Heart left ventricle (tissue), 16 donors: ENCODE data around the gene XYLT1. TPM values are rescaled to one million over a fixed set of nuclear protein-coding genes. Genes with fewer than 3 reads are reported as not detected.

Source experiments
- ATAC-seq, 4 donors: fragments of 200-7000 bp; cut with Tn5 transposase; one replicate each; pipeline ENCODE4 v1.9.1; 2020 to 2022; ENCODE audit warnings: moderate library complexity in 4 of 4, mild to moderate bottlenecking in 3 of 4, moderate number of reproducible peaks in 1 of 4
- DNase-seq, 5 donors: peaks; one replicate each; pipeline ENCODE4 v3.0.0-alpha.2; 2020
- H3K27ac ChIP-seq, 12 donors: fragments of 200-600 bp; sonication (generic) in 4 of 12; one replicate each; pipeline versions ENCODE4 v1.5.0 to v1.8.0; 2016 to 2022; ENCODE audit warnings: mild to moderate bottlenecking in 2 of 12
- H3K27me3 ChIP-seq, 9 donors: fragments of 200-600 bp; sonication (generic) in 2 of 9; one replicate each; pipeline versions ENCODE4 v1.5.1 to v1.8.0; 2016 to 2022; ENCODE audit warnings: mild to moderate bottlenecking in 3 of 9
- H3K36me3 ChIP-seq, 9 donors: fragments of 200-600 bp; sonication (generic) in 2 of 9; one replicate each; pipeline versions ENCODE4 v1.5.0 to v1.8.0; 2018 to 2022; ENCODE audit warnings: mild to moderate bottlenecking in 2 of 9
- H3K4me1 ChIP-seq, 12 donors: fragments of 200-600 bp; sonication (generic) in 4 of 12; one replicate each; pipeline versions ENCODE4 v1.5.0 to v1.8.0; 2016 to 2022; ENCODE audit warnings: mild to moderate bottlenecking in 3 of 12
- H3K4me3 ChIP-seq, 12 donors: fragments of 200-600 bp; sonication (generic) in 4 of 12; one replicate each; pipeline versions ENCODE4 v1.5.0 to v1.8.0; 2017 to 2022; ENCODE audit warnings: mild to moderate bottlenecking in 9 of 12, moderate library complexity in 4 of 12
- H3K9me3 ChIP-seq, 12 donors: fragments of 200-600 bp; sonication (generic) in 4 of 12; one replicate each; pipeline versions ENCODE4 v1.5.0 to v1.8.0; 2016 to 2022; ENCODE audit warnings: mild to moderate bottlenecking in 1 of 12
- POLR2A ChIP-seq, 2 donors: fragments of 450-650 bp; IDR thresholded peaks; one replicate each; pipeline ENCODE4 v1.6.1; 2017; ENCODE audit warnings: antibody characterized with exemption in 2 of 2, mild to moderate bottlenecking in 2 of 2, moderate library complexity in 2 of 2
- WGBS, 4 donors: extraction: QIAGEN DNeasy Blood & Tissue Kit in 2 of 4; methylation state at CpG; one replicate each; pipeline versions ENCODE4 v1.1.5 to v1.1.7; 2013 to 2018; 5-methylcytosine and 5-hydroxymethylcytosine counted together
- intact Hi-C, 10 donors: fragments of 100-400 bp; cut with DNase I; formaldehyde crosslinking; loops; one replicate each; pipeline versions ENCODE4 v1.11.1 to v1.14.2; 2022
- polyA plus RNA-seq, 2 donors: library from polyadenylated mRNA; stranded (reverse); fragments of 200-250 nt; gene quantifications; one replicate each; pipeline ENCODE4 v1.2.3, GENCODE V29; 2013
- total RNA-seq, 9 donors: library from RNA; depleted of rRNA in 2 of 9; stranded (reverse); fragments of >200 nt in 2 of 9; fragmentation: NEBNext Ultra II Directional in 3 of 9; extraction: Animal tissue kit (Norgen Biotek cat#: 25700) in 3 of 9; gene quantifications; one replicate each; pipeline versions ENCODE4 v1.1.0 to v1.2.4, GENCODE V29; 2016 to 2023
- TF ChIP-seq, protein P1 (sequence below), 12 donors: fragments of 200-600 bp; sonication (generic) in 4 of 12; IDR thresholded peaks; one replicate each; pipeline versions ENCODE4 v1.5.0 to v1.8.0; 2018 to 2022; ENCODE audit warnings: antibody characterized with exemption in 12 of 12, mild to moderate bottlenecking in 5 of 12
- donor health status: ischemic (EF 13 %, LVEDD 7.1; RV severe dilation, severe dysfunction).
- donor health status: healthy with polysubstance abuse.
- donor health status: DM: no; HTN: yes; CAD: no.
- donor health status: DM: no; HTN: no; CAD: no.
- donor health status: ischemic (EF 25% LVEDD 6.9; RV normal size, moderate dysfunction).
- donor health status: ischemic (EF 25% LVEDD 5.7; RV mildly dilated, moderate dysfunction).
- donor health status: healthy.
- donor health status: DM: yes; HTN: yes; CAD: no.
- donor health status: ischemic (EF 35%, LVEDD 5.7; RV mildly dilated, moderate dysfunction).
- donor health status: nonischemic (EF 11% LVEDD 7.7; RV severe dilation, severe dysfunction).
- donor health status: DM: yes; HTN: yes; CAD: no.
- donor health status: PGD.
- donor health status: ischemic (EF 29% LVEDD 5.4; RV normal size, mild dysfunction).
- donor health status: nonischemic (EF 23%, LVEDD 6.1; RV moderate dilation, normal function).

The XYLT1 gene
- total and polyA plus RNA-seq, 11 donors: 0.46 to 12.3 (median 2.4) TPM

DNA sequence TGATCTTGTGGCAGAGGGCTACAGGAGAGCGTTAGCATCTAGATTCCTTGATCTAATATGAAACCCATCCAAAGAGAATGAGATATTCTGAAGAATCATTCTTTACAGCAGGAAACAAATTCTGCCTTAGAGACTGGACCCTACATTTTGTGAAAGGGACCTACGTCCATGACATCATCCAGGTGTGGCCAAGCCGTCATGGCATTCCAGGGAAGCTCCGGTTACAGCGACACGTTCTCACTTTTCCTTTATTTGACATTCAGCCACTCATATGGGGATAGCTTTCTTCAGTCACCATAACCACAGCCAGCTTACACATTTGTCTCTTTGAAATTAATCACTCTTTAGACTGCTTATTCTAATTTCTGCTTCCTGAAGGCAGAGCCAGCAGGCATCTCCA, 408.1 kb downstream of the XYLT1 start:
- Histone ChIP-seq H3K9me3 (peaks cover 0 to 8% (median 0%) of the 10 kb centered on the region in 12 donors), H3K4me3 (no peak overlapping the region), H3K4me1 (no peaks in the 10 kb centered on the region), H3K27me3 (peaks cover 0 to 11% (median 0%) of the 10 kb centered on the region in 9 donors), H3K27ac (no peak overlapping the region), H3K36me3 (no peaks in the 10 kb centered on the region)
- intact Hi-C loops: no loop called here
- WGBS, 4 donors: 73 to 79% (median 75%) methylated on average over 6 of the region's 6 CpGs
- DNase-seq (no peak), ATAC-seq (no peak)
- no peak for TF ChIP-seq POLR2A (IDR thresholded peaks at IDR 0.05)
- TF ChIP-seq, protein P1, sequence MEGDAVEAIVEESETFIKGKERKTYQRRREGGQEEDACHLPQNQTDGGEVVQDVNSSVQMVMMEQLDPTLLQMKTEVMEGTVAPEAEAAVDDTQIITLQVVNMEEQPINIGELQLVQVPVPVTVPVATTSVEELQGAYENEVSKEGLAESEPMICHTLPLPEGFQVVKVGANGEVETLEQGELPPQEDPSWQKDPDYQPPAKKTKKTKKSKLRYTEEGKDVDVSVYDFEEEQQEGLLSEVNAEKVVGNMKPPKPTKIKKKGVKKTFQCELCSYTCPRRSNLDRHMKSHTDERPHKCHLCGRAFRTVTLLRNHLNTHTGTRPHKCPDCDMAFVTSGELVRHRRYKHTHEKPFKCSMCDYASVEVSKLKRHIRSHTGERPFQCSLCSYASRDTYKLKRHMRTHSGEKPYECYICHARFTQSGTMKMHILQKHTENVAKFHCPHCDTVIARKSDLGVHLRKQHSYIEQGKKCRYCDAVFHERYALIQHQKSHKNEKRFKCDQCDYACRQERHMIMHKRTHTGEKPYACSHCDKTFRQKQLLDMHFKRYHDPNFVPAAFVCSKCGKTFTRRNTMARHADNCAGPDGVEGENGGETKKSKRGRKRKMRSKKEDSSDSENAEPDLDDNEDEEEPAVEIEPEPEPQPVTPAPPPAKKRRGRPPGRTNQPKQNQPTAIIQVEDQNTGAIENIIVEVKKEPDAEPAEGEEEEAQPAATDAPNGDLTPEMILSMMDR (IDR thresholded peaks at IDR 0.05): no peak

DNA sequence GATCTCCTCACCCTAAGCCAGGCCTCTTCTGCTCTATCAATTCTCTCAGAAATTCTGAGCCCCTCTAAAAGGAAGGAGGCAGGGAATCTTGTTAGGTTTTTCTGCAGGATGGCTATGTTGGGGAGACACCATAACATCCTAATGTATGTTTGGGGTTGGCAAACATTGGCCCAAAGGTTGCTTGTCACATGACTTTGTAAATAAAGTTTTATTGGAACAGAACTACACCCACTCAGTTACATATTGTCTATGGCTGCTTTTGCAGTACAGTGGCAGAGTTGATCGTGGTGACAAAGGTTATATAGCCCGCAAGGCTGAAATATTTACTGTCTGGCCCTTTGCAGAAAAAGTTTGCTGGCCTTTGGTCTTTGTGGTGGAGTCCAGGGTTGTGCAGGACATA, 409.4 kb downstream of the XYLT1 start:
- WGBS, 4 donors: 92 to 94% (median 94%) methylated on average over 2 of the region's 2 CpGs
- no peak for ATAC-seq
- intact Hi-C loops: no loop called here
- Histone ChIP-seq H3K4me1 (no peaks in the 10 kb centered on the region), H3K36me3 (no peaks in the 10 kb centered on the region), H3K27ac (no peak overlapping the region), H3K27me3 (peaks cover 0 to 11% (median 0%) of the 10 kb centered on the region in 9 donors), H3K4me3 (no peak overlapping the region), H3K9me3 (peaks cover 0 to 8% (median 0%) of the 10 kb centered on the region in 12 donors)
- TF ChIP-seq, protein P1 (IDR thresholded peaks at IDR 0.05): no peak
- no peak for DNase-seq

DNA sequence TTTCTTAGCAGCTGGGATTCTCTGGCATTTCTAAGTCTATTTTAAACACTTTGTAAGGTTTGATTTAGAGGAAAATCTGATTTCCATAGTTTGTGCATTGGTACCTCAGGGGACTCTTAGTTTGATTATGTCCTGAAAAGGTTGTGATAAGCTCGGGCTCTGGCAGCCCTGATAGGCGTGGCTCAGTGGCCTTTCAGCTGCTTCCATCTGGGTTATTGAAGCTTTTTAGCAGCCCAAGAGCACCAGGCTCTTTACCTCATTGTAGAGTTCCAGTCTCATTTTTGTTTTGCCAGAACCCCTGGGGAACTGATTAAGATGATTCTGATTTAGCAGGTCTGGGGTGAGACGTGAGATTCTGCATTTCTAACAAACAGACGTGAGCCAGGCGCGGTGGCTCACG, 412.3 kb downstream of the XYLT1 start:
- intact Hi-C loops: no loop called here
- Histone ChIP-seq H3K4me1 (no peaks in the 10 kb centered on the region), H3K36me3 (no peaks in the 10 kb centered on the region), H3K27ac (no peak overlapping the region), H3K27me3 (peaks cover 0 to 9% (median 0%) of the 10 kb centered on the region in 9 donors), H3K9me3 (peaks cover 0 to 16% (median 0%) of the 10 kb centered on the region in 12 donors), H3K4me3 (no peak overlapping the region)
- WGBS, 4 donors: 35 to 54% (median 50%) methylated on average over 7 of the region's 7 CpGs
- no peak for DNase-seq
- TF ChIP-seq POLR2A (IDR thresholded peaks at IDR 0.05): no peak
- TF ChIP-seq, protein P1 (IDR thresholded peaks at IDR 0.05): no peak
- ATAC-seq: no peak

DNA sequence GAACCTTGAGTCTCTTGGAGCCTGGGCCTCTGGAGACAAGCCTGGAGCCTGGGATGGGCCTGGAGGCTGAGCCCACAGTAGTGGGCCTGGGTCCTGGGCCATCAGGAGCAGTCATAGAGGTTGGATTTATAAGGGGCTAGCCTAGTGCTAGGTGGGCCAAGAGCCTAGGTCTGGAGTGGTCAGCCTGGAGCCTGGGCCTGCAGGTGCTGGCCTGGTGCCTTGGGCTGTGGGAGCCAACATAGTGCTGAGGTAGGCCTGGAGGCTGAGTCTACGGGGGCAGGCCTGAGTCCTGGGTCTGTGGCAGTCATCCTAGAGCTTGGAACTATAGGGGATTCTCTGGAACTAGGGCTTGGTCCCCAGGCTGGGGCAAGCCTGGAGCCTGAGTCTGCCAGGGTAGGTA, 414.1 kb downstream of the XYLT1 start:
- ATAC-seq (no peak), DNase-seq (no peak)
- no peaks in the 10 kb centered on the region for H3K4me1 ChIP-seq
- intact Hi-C loops: no loop called here
- H3K27me3 ChIP-seq: peaks cover 0 to 3% (median 0%) of the 10 kb centered on the region in 9 donors
- WGBS, 4 donors: 56 to 80% (median 74%) methylated on average over 1 of the region's 1 CpG
- no peak overlapping the region for H3K27ac ChIP-seq
- TF ChIP-seq, protein P1 (IDR thresholded peaks at IDR 0.05): no peak
- no peak for TF ChIP-seq POLR2A (IDR thresholded peaks at IDR 0.05)
- H3K9me3 ChIP-seq: peaks cover 0 to 17% (median 0%) of the 10 kb centered on the region in 12 donors
- H3K36me3 ChIP-seq: no peaks in the 10 kb centered on the region
- no peak overlapping the region for H3K4me3 ChIP-seq
